DND-41 (cell line): Measurements from ENCODE around the gene C1orf167.

Experiments used
- ATAC-seq: fragments of 200-7000 bp; cut with Tn5 transposase; 3 replicates; pipeline ENCODE4 v1.9.1; 2021; ENCODE audit warnings: low read depth; ENCODE audit not compliant: insufficient read depth
- DNase-seq: peaks from one replicate; pipeline ENCODE4 v3.0.0-alpha.2; 2020
- H2AFZ ChIP-seq: 2 replicates; pipeline ENCODE4 v1.6.0; 2012; ENCODE audit warnings: low read depth, low read length
- H3K27ac ChIP-seq: 2 replicates; pipeline ENCODE4 v1.5.1; 2012; ENCODE audit warnings: low read length, inconsistent platforms
- H3K27me3 ChIP-seq: fragments of 200-600 bp; sonication (generic); 2 replicates; pipeline ENCODE4 v1.6.0; 2012; ENCODE audit warnings: low read length, mild to moderate bottlenecking, inconsistent platforms; ENCODE audit not compliant: insufficient read depth, poor library complexity
- H3K36me3 ChIP-seq: 2 replicates; pipeline ENCODE4 v1.5.1; 2012; ENCODE audit warnings: low read length, inconsistent platforms; ENCODE audit not compliant: insufficient read depth
- H3K4me1 ChIP-seq: 2 replicates; pipeline ENCODE4 v1.5.1; 2012; ENCODE audit warnings: mild to moderate bottlenecking, low read length; ENCODE audit not compliant: insufficient read depth
- H3K4me2 ChIP-seq: 2 replicates; pipeline ENCODE4 v1.6.0; 2012; ENCODE audit warnings: mild to moderate bottlenecking, moderate library complexity, low read length, inconsistent platforms; ENCODE audit not compliant: insufficient read depth
- H3K4me3 ChIP-seq, 2 experiments: fragments of 200-600 bp in 1 of 2; shearing (Covaris generic) in 1 of 2; 2 replicates each; pipeline ENCODE4 v1.5.1; 2012 to 2016; ENCODE audit warnings: inconsistent platforms in 2 of 2, low read length in 2 of 2, mild to moderate bottlenecking in 2 of 2, low read depth in 1 of 2, moderate library complexity in 1 of 2
- H3K79me2 ChIP-seq: 2 replicates; pipeline ENCODE4 v1.6.0; 2012; ENCODE audit warnings: low read length, inconsistent platforms; ENCODE audit not compliant: insufficient read depth
- H3K9ac ChIP-seq: 2 replicates; pipeline ENCODE4 v1.6.0; 2012; ENCODE audit warnings: low read depth, mild to moderate bottlenecking, inconsistent platforms, low read length, moderate library complexity
- H3K9me3 ChIP-seq: 2 replicates; pipeline ENCODE4 v1.5.1; 2012; ENCODE audit warnings: low read length, moderate library complexity, mild to moderate bottlenecking, inconsistent platforms; ENCODE audit not compliant: insufficient read depth, severe bottlenecking
- H4K20me1 ChIP-seq: 2 replicates; pipeline ENCODE4 v1.6.0; 2012; ENCODE audit warnings: low read length; ENCODE audit not compliant: insufficient read depth
- CTCF ChIP-seq: IDR thresholded peaks from 2 replicates; pipeline ENCODE4 v1.5.1; 2012; ENCODE audit warnings: borderline replicate concordance, low read length, moderate library complexity, mild to moderate bottlenecking; ENCODE audit not compliant: poor library complexity, severe bottlenecking; ENCODE audit errors: extremely low read depth
- EZH2 ChIP-seq: IDR thresholded peaks from 3 replicates; pipeline ENCODE4 v1.6.1; 2012; ENCODE audit warnings: borderline replicate concordance, low read depth, mild to moderate bottlenecking, moderate library complexity, low read length, inconsistent platforms; ENCODE audit not compliant: severe bottlenecking

The C1orf167 gene

GRCh38 chr1:11789126-11790067 is 27.4 kb downstream of the C1orf167 start:
- H3K36me3 ChIP-seq = peaks cover 11% of the 10 kb centered on the region; the same call in 1 of the 2 replicates
- H3K4me1 ChIP-seq = no peaks in the 10 kb centered on the region
- TF ChIP-seq CTCF (no peak), EZH2 (no peak)
- no peak overlapping the region for H2AFZ ChIP-seq
- H4K20me1 ChIP-seq = no peaks in the 10 kb centered on the region
- no peaks in the 10 kb centered on the region for H3K79me2 ChIP-seq
- no peaks in the 10 kb centered on the region for H3K9me3 ChIP-seq
- DNase-seq = no peak
- H3K9ac ChIP-seq = no peak overlapping the region
- no peak overlapping the region for H3K27ac ChIP-seq
- no peak overlapping the region for H3K4me3 ChIP-seq
- ATAC-seq = no peak
- no peak overlapping the region for H3K4me2 ChIP-seq
- H3K27me3 ChIP-seq = no peaks in the 10 kb centered on the region

GRCh38 chr1:11790101-11790879 is 28.3 kb downstream of the C1orf167 start:
- Histone ChIP-seq H3K9ac (no peak overlapping the region), H3K4me2 (no peak overlapping the region), H3K4me3 (no peak overlapping the region)

GRCh38 chr1:11790880-11791715 is 29.1 kb downstream of the C1orf167 start:
- DNase-seq (no peak), ATAC-seq (no peak; the same call in 2 of the 3 replicates)
- H3K9me3 ChIP-seq = no peaks in the 10 kb centered on the region
- H4K20me1 ChIP-seq = no peaks in the 10 kb centered on the region
- no peak overlapping the region for H3K27ac ChIP-seq
- TF ChIP-seq CTCF = no peak
- TF ChIP-seq EZH2 = no peak
- H3K27me3 ChIP-seq = no peaks in the 10 kb centered on the region
- H2AFZ ChIP-seq = no peak overlapping the region
- peaks cover 23% of the 10 kb centered on the region for H3K36me3 ChIP-seq
- no peak overlapping the region for H3K4me3 ChIP-seq
- H3K4me2 ChIP-seq = no peak overlapping the region
- no peaks in the 10 kb centered on the region for H3K4me1 ChIP-seq
- no peaks in the 10 kb centered on the region for H3K79me2 ChIP-seq
- H3K9ac ChIP-seq = no peak overlapping the region

More at GRCh38 chr1:11790101-11790879, 28.3 kb downstream of the C1orf167 start:
- ATAC-seq (no peak), DNase-seq (no peak)
- no peaks in the 10 kb centered on the region for H4K20me1 ChIP-seq
- no peak overlapping the region for H3K27ac ChIP-seq
- no peaks in the 10 kb centered on the region for H3K4me1 ChIP-seq
- no peaks in the 10 kb centered on the region for H3K79me2 ChIP-seq
- H3K36me3 ChIP-seq = peaks cover 16% of the 10 kb centered on the region
- H2AFZ ChIP-seq = no peak overlapping the region
- TF ChIP-seq CTCF (no peak), EZH2 (no peak)
- no peaks in the 10 kb centered on the region for H3K27me3 ChIP-seq
- no peaks in the 10 kb centered on the region for H3K9me3 ChIP-seq
